ENCODE measurements around the gene C9orf85.

C9orf85 gene, protein sequence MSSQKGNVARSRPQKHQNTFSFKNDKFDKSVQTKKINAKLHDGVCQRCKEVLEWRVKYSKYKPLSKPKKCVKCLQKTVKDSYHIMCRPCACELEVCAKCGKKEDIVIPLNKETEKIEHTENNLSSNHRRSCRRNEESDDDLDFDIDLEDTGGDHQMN

GRCh38 chr9:71911061-71911907 is at the start of gene C9orf85, which contains the start of gene ABHD17B:
Gene C9orf85, plus strand, starts transcription at chr9:71911639. Its CDS starts 96 bp downstream, at chr9:71911735.
Gene ABHD17B, minus strand, starts transcription at chr9:71911193. Its CDS starts 36,113 bp downstream, at chr9:71875080.
- Histone ChIP-seq H3K9me3 (ENCODE audit: control insufficient read depth, low read depth, low read length) (no peaks in the 10 kb centered on the region), H3K36me3 (ENCODE audit: control insufficient read depth, low read depth, low read length) (peaks cover 7% of the 10 kb centered on the region), H3K4me3 (ENCODE audit: low read length) (peak within 1 kb of the TSS; percentile 86), H3K9ac (ENCODE audit: low read length) (peak within 1 kb of the TSS; percentile 96), H3K4me1 (ENCODE audit: control insufficient read depth, low read depth, low read length) (peaks cover 14% of the 10 kb centered on the region), H3K27me3 (ENCODE audit: control insufficient read depth, insufficient read depth, low read length) (no peaks in the 10 kb centered on the region), H3K27ac (ENCODE audit: low read length) (peak within 1 kb of the TSS; percentile 93)

GRCh38 chr9:71863631-71864030 is 47.8 kb upstream of the C9orf85 start:
- H3K27ac ChIP-seq (ENCODE audit: low read length), result no peak overlapping the region
- no peak overlapping the region for H3K9ac ChIP-seq (ENCODE audit: low read length)
- H3K27me3 ChIP-seq (ENCODE audit: control insufficient read depth, insufficient read depth, low read length), result no peaks in the 10 kb centered on the region
- no peaks in the 10 kb centered on the region for H3K4me1 ChIP-seq (ENCODE audit: control insufficient read depth, low read depth, low read length)
- no peak overlapping the region for H3K4me3 ChIP-seq (ENCODE audit: low read length)
- H3K9me3 ChIP-seq (ENCODE audit: control insufficient read depth, low read depth, low read length), result peaks cover 8% of the 10 kb centered on the region
- H3K36me3 ChIP-seq (ENCODE audit: control insufficient read depth, low read depth, low read length), result peaks cover 39% of the 10 kb centered on the region

DNA sequence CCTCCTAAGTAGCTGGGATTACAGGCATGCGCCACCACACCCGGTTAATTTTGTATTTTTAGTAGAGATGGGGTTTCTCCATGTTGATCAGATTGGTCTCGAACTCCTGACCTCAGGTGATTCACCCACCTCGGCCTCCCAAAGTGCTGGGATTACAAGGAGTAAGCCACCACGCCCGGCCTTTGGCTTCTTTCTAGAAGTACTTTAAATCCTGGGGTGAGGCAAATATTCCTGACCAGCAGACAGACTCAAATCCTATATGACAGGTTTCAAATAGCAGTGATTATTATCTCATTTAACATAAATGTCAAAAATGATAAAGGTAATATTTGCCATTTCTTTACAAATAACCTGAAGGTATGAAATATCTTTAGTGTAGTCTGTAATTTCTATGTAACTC is 36.1 kb upstream of the C9orf85 start:
- H3K27ac ChIP-seq (ENCODE audit: low read length), result no peak overlapping the region
- no peaks in the 10 kb centered on the region for H3K9me3 ChIP-seq (ENCODE audit: control insufficient read depth, low read depth, low read length)
- H3K36me3 ChIP-seq (ENCODE audit: control insufficient read depth, low read depth, low read length), result peaks cover 26% of the 10 kb centered on the region
- H3K9ac ChIP-seq (ENCODE audit: low read length), result no peak overlapping the region
- no peak overlapping the region for H3K4me3 ChIP-seq (ENCODE audit: low read length)
- H3K4me1 ChIP-seq (ENCODE audit: control insufficient read depth, low read depth, low read length), result no peaks in the 10 kb centered on the region
- H3K27me3 ChIP-seq (ENCODE audit: control insufficient read depth, insufficient read depth, low read length), result no peaks in the 10 kb centered on the region

- Histone ChIP-seq H3K4me3 (ENCODE audit: low read length) (no peak overlapping the region), H3K36me3 (ENCODE audit: control insufficient read depth, low read depth, low read length) (peaks cover 19% of the 10 kb centered on the region), H3K4me1 (ENCODE audit: control insufficient read depth, low read depth, low read length) (no peaks in the 10 kb centered on the region), H3K9me3 (ENCODE audit: control insufficient read depth, low read depth, low read length) (no peaks in the 10 kb centered on the region), H3K9ac (ENCODE audit: low read length) (no peak overlapping the region), H3K27ac (ENCODE audit: low read length) (no peak overlapping the region), H3K27me3 (ENCODE audit: control insufficient read depth, insufficient read depth, low read length) (no peaks in the 10 kb centered on the region)
Observed at GRCh38 chr9:71876106-71876505, 35.3 kb upstream of the C9orf85 start.

GRCh38 chr9:71876829-71877228 is 34.6 kb upstream of the C9orf85 start:
- no peak overlapping the region for H3K4me3 ChIP-seq (ENCODE audit: low read length)
- H3K9me3 ChIP-seq (ENCODE audit: control insufficient read depth, low read depth, low read length), result no peaks in the 10 kb centered on the region
- no peak overlapping the region for H3K9ac ChIP-seq (ENCODE audit: low read length)
- H3K27ac ChIP-seq (ENCODE audit: low read length), result no peak overlapping the region
- peaks cover 2% of the 10 kb centered on the region for H3K4me1 ChIP-seq (ENCODE audit: control insufficient read depth, low read depth, low read length)
- no peaks in the 10 kb centered on the region for H3K27me3 ChIP-seq (ENCODE audit: control insufficient read depth, insufficient read depth, low read length)
- peaks cover 12% of the 10 kb centered on the region for H3K36me3 ChIP-seq (ENCODE audit: control insufficient read depth, low read depth, low read length)

DNA sequence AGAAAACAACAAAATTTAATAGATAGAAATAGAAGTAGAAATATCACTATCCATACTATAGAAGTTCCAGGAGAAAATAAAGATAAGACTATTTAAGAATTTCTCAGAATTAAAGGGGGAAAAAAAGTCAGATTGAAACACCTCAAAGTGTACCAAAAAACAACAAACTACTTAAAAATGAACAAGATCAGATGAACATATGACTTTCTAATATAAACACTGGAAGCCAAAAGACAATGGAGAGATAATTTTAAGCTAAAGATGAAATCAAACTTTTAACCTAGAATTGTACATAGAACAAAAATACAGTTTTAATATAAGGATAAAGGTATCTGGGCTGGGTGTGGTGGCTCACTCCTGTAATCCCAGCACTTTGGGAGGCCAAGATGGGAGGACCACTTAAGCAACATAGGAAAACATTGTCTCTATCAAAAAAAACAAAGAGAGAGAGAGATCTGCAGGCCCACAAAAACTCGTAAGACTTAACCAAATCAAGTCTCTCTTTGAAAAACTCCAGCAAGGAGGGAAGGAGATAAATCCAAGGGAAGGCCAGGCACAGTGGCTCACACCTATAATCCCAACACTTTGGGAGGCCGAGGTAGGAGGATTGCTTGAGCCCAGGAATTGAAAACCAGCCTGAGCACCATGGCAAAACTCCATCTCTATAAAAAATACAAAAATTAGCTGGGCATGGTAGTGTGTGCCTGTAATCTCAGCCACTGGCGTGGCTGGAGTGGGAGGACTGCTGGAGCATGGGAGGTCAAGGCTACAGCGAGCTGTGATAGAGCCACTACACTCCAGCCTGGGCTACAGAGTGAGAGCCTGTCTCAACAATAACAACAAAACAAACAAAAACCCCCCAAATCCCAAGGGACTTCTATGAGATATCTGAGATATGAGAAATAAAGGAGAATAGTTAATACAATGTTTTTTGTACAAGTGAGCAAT is 32.8 kb upstream of the C9orf85 start:
- Histone ChIP-seq H3K4me3 (ENCODE audit: low read length) (no peak overlapping the region), H3K4me1 (ENCODE audit: control insufficient read depth, low read depth, low read length) (peaks cover 3% of the 10 kb centered on the region), H3K27me3 (ENCODE audit: control insufficient read depth, insufficient read depth, low read length) (no peaks in the 10 kb centered on the region), H3K9me3 (ENCODE audit: control insufficient read depth, low read depth, low read length) (no peaks in the 10 kb centered on the region), H3K27ac (ENCODE audit: low read length) (no peak overlapping the region), H3K36me3 (ENCODE audit: control insufficient read depth, low read depth, low read length) (peaks cover 10% of the 10 kb centered on the region), H3K9ac (ENCODE audit: low read length) (no peak overlapping the region)

DNA sequence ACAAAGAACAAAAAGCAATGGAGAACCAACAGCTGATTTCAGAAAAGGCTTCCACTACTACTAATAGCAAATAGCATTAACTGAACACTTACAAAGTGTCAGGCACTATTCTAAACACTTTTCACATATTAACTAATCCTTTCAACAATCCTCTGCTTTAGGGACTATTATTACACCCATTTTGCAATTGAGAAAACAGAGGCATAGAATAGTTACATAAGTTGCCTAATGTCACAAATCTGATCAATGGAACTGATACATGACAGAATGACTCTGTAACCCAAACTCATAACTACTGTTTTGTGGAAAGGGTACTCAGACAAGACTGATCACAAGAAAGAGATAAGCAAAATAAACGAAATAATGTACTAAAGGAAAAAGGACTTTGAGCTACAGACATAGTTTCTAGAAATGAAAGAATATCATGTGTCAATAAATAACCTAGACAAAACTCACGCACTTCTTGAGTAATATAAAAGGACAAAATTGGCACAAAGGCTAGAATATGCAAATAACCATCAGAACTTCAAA is 31.7 kb upstream of the C9orf85 start:
- Histone ChIP-seq H3K9me3 (ENCODE audit: control insufficient read depth, low read depth, low read length) (no peaks in the 10 kb centered on the region), H3K4me1 (ENCODE audit: control insufficient read depth, low read depth, low read length) (peaks cover 3% of the 10 kb centered on the region)

GRCh38 chr9:71884005-71884404 is 27.4 kb upstream of the C9orf85 start:
- no peak overlapping the region for H3K9ac ChIP-seq (ENCODE audit: low read length)
- H3K36me3 ChIP-seq (ENCODE audit: control insufficient read depth, low read depth, low read length), result no peaks in the 10 kb centered on the region
- peaks cover 3% of the 10 kb centered on the region for H3K4me1 ChIP-seq (ENCODE audit: control insufficient read depth, low read depth, low read length)
- H3K4me3 ChIP-seq (ENCODE audit: low read length), result no peak overlapping the region
- H3K9me3 ChIP-seq (ENCODE audit: control insufficient read depth, low read depth, low read length), result no peaks in the 10 kb centered on the region
- no peaks in the 10 kb centered on the region for H3K27me3 ChIP-seq (ENCODE audit: control insufficient read depth, insufficient read depth, low read length)
- no peak overlapping the region for H3K27ac ChIP-seq (ENCODE audit: low read length)

More for the DNA sequence above, 31.7 kb upstream of the C9orf85 start:
- Histone ChIP-seq H3K9ac (ENCODE audit: low read length) (no peak overlapping the region), H3K4me3 (ENCODE audit: low read length) (no peak overlapping the region), H3K27ac (ENCODE audit: low read length) (no peak overlapping the region), H3K27me3 (ENCODE audit: control insufficient read depth, insufficient read depth, low read length) (no peaks in the 10 kb centered on the region), H3K36me3 (ENCODE audit: control insufficient read depth, low read depth, low read length) (peaks cover 2% of the 10 kb centered on the region)

GRCh38 chr9:71885467-71885866 is 26.0 kb upstream of the C9orf85 start:
- no peaks in the 10 kb centered on the region for H3K36me3 ChIP-seq (ENCODE audit: control insufficient read depth, low read depth, low read length)
- H3K27me3 ChIP-seq (ENCODE audit: control insufficient read depth, insufficient read depth, low read length), result no peaks in the 10 kb centered on the region
- no peak overlapping the region for H3K9ac ChIP-seq (ENCODE audit: low read length)
- H3K9me3 ChIP-seq (ENCODE audit: control insufficient read depth, low read depth, low read length), result no peaks in the 10 kb centered on the region
- no peak overlapping the region for H3K27ac ChIP-seq (ENCODE audit: low read length)
- peaks cover 3% of the 10 kb centered on the region for H3K4me1 ChIP-seq (ENCODE audit: control insufficient read depth, low read depth, low read length)
- no peak overlapping the region for H3K4me3 ChIP-seq (ENCODE audit: low read length)

DNA sequence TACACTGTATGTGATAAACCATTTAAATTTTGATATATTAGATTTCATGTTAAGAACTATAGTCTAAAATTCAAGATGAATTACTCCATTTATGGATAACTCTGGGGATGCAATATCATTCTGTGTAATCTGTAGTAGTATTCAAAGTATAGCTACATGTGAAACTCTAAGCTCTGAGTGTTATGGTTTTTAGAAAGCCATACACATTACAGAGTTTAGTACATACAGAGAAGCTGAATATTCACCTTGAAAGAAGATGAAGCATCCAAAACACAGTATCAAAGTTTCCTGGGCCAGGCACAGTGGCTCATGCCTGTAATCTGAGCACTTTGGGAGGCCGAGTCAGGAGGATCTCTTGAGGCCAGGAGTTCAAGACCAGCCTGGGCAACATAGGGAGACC is 25.4 kb upstream of the C9orf85 start:
- Histone ChIP-seq H3K27me3 (ENCODE audit: control insufficient read depth, insufficient read depth, low read length) (no peaks in the 10 kb centered on the region), H3K9me3 (ENCODE audit: control insufficient read depth, low read depth, low read length) (no peaks in the 10 kb centered on the region), H3K36me3 (ENCODE audit: control insufficient read depth, low read depth, low read length) (no peaks in the 10 kb centered on the region), H3K4me3 (ENCODE audit: low read length) (no peak overlapping the region), H3K9ac (ENCODE audit: low read length) (no peak overlapping the region), H3K27ac (ENCODE audit: low read length) (no peak overlapping the region), H3K4me1 (ENCODE audit: control insufficient read depth, low read depth, low read length) (peaks cover 3% of the 10 kb centered on the region)

- Histone ChIP-seq H3K9me3 (ENCODE audit: control insufficient read depth, low read depth, low read length) (no peaks in the 10 kb centered on the region), H3K36me3 (ENCODE audit: control insufficient read depth, low read depth, low read length) (no peaks in the 10 kb centered on the region), H3K27me3 (ENCODE audit: control insufficient read depth, insufficient read depth, low read length) (no peaks in the 10 kb centered on the region), H3K4me3 (ENCODE audit: low read length) (no peak overlapping the region), H3K9ac (ENCODE audit: low read length) (no peak overlapping the region), H3K27ac (ENCODE audit: low read length) (no peak overlapping the region), H3K4me1 (ENCODE audit: control insufficient read depth, low read depth, low read length) (peaks cover 4% of the 10 kb centered on the region)
Observed at GRCh38 chr9:71886541-71886940, 24.9 kb upstream of the C9orf85 start.

Measured in iPS-18a (cell line).